Ovary (tissue), 3 donors: ENCODE results near the gene STAT6.

Experiments
- EP300 ChIP-seq: sonication (generic); formaldehyde crosslinking; IDR thresholded peaks from one replicate; pipeline ENCODE4 v1.6.1; 2017; ENCODE audit warnings: antibody characterized with exemption
- POLR2A ChIP-seq: fragments of 450-650 bp; IDR thresholded peaks from one replicate; pipeline ENCODE4 v1.6.1; 2017; ENCODE audit warnings: antibody characterized with exemption, mild to moderate bottlenecking, moderate library complexity
- TF ChIP-seq, protein P1 (sequence below), 3 donors: fragments of 450-650 bp in 2 of 3; fragments of 200-600 bp in 1 of 3; IDR thresholded peaks; one replicate each; pipeline versions ENCODE4 v1.5.1 to v1.8.0; 2016 to 2022; ENCODE audit warnings: antibody characterized with exemption in 3 of 3, mild to moderate bottlenecking in 1 of 3
- donor health status: DM: no; HTN: no; CAD: no.

DNA sequence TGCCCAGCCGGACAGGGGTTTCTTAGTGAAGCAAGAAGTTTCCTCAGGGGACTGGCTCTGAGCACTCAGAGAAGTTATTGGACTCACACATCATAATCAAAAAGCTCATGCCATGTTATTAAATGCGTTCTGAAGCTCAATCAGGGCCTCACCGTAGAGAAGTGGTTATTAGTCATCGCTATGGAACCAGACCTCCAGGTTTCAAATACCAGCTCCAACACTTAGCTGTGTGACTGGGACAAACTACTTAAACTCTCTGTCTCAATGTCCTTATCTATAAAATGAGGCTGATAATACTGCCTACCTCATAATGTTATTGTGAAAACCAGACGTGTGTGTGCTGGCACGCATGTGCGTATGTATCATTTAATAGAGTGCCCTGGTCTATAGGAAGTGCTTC, 7.3 kb downstream of the STAT6 start:
- TF ChIP-seq, protein P1, sequence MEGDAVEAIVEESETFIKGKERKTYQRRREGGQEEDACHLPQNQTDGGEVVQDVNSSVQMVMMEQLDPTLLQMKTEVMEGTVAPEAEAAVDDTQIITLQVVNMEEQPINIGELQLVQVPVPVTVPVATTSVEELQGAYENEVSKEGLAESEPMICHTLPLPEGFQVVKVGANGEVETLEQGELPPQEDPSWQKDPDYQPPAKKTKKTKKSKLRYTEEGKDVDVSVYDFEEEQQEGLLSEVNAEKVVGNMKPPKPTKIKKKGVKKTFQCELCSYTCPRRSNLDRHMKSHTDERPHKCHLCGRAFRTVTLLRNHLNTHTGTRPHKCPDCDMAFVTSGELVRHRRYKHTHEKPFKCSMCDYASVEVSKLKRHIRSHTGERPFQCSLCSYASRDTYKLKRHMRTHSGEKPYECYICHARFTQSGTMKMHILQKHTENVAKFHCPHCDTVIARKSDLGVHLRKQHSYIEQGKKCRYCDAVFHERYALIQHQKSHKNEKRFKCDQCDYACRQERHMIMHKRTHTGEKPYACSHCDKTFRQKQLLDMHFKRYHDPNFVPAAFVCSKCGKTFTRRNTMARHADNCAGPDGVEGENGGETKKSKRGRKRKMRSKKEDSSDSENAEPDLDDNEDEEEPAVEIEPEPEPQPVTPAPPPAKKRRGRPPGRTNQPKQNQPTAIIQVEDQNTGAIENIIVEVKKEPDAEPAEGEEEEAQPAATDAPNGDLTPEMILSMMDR (IDR thresholded peaks at IDR 0.05): no peak
- TF ChIP-seq POLR2A (no peak), EP300 (no peak)
